HTR-8/SVneo (cell line): ENCODE measurements around the gene CACNA1C.

Experiments used
- DNase-seq: peaks from one replicate; pipeline ENCODE4 v3.0.0; 2011; ENCODE audit warnings: low spot score, mixed read lengths; ENCODE audit not compliant: insufficient read length
- FAIRE-seq: peaks from 2 replicates; lab custom pipeline; 2011; peaks lifted over from hg19 to GRCh38; lab: Jason Lieb, UNC

CACNA1C gene

GRCh38 chr12:2537868-2538541, 485.2 kb downstream of the CACNA1C start:
- no peak for FAIRE-seq

GRCh38 chr12:2539938-2540337, 487.2 kb downstream of the CACNA1C start:
- FAIRE-seq (no peak), DNase-seq (no peak)

More at GRCh38 chr12:2537868-2538541, 485.2 kb downstream of the CACNA1C start:
- DNase-seq = no peak

- DNase-seq (no peak), FAIRE-seq (no peak)
Measured at GRCh38 chr12:2540535-2540941, 487.8 kb downstream of the CACNA1C start.

- DNase-seq (no peak), FAIRE-seq (no peak)
Measured at GRCh38 chr12:2541631-2542204, 488.9 kb downstream of the CACNA1C start.

- no peak for DNase-seq
- FAIRE-seq = no peak
Measured at GRCh38 chr12:2543801-2544200, 491.0 kb downstream of the CACNA1C start.

GRCh38 chr12:2544230-2544629, 491.4 kb downstream of the CACNA1C start:
- FAIRE-seq = no peak
- DNase-seq = no peak

GRCh38 chr12:2547273-2548044, 494.7 kb downstream of the CACNA1C start:
- FAIRE-seq = no peak
- no peak for DNase-seq

- no peak for FAIRE-seq
- no peak for DNase-seq
Measured at GRCh38 chr12:2548081-2548480, 495.3 kb downstream of the CACNA1C start.

GRCh38 chr12:2550561-2551411, 498.0 kb downstream of the CACNA1C start:
- DNase-seq (no peak), FAIRE-seq (no peak)

- no peak for FAIRE-seq
Measured at GRCh38 chr12:2551412-2551900, 498.7 kb downstream of the CACNA1C start.

GRCh38 chr12:2552000-2552756, 499.4 kb downstream of the CACNA1C start:
- DNase-seq (no peak), FAIRE-seq (no peak)

More at GRCh38 chr12:2551412-2551900, 498.7 kb downstream of the CACNA1C start:
- no peak for DNase-seq

GRCh38 chr12:2553388-2554126, 500.8 kb downstream of the CACNA1C start:
- DNase-seq = no peak
- no peak for FAIRE-seq

- no peak for DNase-seq
- FAIRE-seq = no peak
Measured at GRCh38 chr12:2555487-2556082, 502.8 kb downstream of the CACNA1C start.

GRCh38 chr12:2557597-2557996, 504.8 kb downstream of the CACNA1C start:
- no peak for FAIRE-seq
- DNase-seq = no peak

- FAIRE-seq (no peak), DNase-seq (no peak)
Measured at GRCh38 chr12:2559931-2560330, 507.1 kb downstream of the CACNA1C start.

GRCh38 chr12:2560356-2560755, 507.6 kb downstream of the CACNA1C start:
- DNase-seq (no peak), FAIRE-seq (no peak)

GRCh38 chr12:2561367-2561766, 508.6 kb downstream of the CACNA1C start:
- FAIRE-seq (no peak), DNase-seq (no peak)

GRCh38 chr12:2562400-2562799, 509.6 kb downstream of the CACNA1C start:
- FAIRE-seq = no peak

More at GRCh38 chr12:2562400-2562799, 509.6 kb downstream of the CACNA1C start:
- DNase-seq = no peak
